ENCODE measurements around the gene SLIT3.

The SLIT3 gene

DNA sequence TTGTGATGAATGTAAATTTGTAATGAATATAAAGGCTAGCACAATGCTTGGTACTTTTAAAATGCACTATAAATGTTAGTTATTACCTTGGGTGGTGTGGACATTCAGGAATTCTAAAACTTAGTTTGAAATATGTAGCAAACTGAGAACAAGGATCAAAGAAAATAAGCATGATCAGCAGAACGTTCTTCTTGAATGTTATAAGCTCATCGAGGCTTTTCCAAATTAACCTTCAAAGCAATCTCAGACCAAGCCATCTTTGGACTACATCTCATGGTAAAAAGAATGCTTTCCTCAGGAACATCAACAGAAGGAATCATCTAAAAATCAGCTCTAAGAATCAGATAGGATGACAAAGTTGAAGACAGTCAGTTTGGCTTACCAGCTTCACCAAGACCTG lies 146.3 kb downstream of the SLIT3 start:
- Histone ChIP-seq H3K27ac (no peak overlapping the region), H3K27me3 (replicated peaks) (no peaks in the 10 kb centered on the region), H3K36me3 (replicated peaks) (no peaks in the 10 kb centered on the region), H3K4me3 (ENCODE audit: low read depth, low read length) (no peak overlapping the region)
- TF ChIP-seq, protein P1, sequence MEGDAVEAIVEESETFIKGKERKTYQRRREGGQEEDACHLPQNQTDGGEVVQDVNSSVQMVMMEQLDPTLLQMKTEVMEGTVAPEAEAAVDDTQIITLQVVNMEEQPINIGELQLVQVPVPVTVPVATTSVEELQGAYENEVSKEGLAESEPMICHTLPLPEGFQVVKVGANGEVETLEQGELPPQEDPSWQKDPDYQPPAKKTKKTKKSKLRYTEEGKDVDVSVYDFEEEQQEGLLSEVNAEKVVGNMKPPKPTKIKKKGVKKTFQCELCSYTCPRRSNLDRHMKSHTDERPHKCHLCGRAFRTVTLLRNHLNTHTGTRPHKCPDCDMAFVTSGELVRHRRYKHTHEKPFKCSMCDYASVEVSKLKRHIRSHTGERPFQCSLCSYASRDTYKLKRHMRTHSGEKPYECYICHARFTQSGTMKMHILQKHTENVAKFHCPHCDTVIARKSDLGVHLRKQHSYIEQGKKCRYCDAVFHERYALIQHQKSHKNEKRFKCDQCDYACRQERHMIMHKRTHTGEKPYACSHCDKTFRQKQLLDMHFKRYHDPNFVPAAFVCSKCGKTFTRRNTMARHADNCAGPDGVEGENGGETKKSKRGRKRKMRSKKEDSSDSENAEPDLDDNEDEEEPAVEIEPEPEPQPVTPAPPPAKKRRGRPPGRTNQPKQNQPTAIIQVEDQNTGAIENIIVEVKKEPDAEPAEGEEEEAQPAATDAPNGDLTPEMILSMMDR (IDR thresholded peaks at IDR 0.05; ENCODE audit: low read depth, low read length, missing control alignments) = no peak
- no peak for DNase-seq
- in situ Hi-C loops (cut with HindIII; ENCODE audit: low pct_ligation_motif_present, low sequenced_read_pairs) = no loop called here

DNA sequence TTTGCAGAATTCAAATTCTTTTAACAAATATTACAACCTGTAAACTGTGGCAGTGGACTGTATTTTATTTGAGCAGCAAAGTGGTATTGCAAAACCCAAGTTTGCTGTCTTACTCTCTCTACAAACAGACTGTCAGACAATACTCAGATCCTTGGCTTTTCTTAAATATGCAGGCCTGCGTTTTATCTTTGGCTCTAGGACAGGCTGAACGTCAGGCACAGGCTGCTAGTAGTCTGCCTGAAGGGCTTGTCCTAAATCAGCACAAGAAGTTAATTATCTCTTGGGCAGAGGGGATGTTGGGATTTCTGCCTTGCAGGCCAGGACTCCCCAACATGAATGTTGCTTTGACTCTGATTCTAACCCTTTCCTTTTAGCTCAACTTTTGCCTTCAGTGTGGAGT lies 147.5 kb downstream of the SLIT3 start:
- no peaks in the 10 kb centered on the region for H3K27me3 ChIP-seq (replicated peaks)
- no peak overlapping the region for H3K4me3 ChIP-seq (ENCODE audit: low read depth, low read length)
- H3K27ac ChIP-seq = no peak overlapping the region
- in situ Hi-C loops (cut with HindIII; ENCODE audit: low pct_ligation_motif_present, low sequenced_read_pairs) = no loop called here
- TF ChIP-seq, protein P1 (IDR thresholded peaks at IDR 0.05; ENCODE audit: low read depth, low read length, missing control alignments) = no peak
- H3K36me3 ChIP-seq (replicated peaks) = no peaks in the 10 kb centered on the region
- no peak for DNase-seq

DNA sequence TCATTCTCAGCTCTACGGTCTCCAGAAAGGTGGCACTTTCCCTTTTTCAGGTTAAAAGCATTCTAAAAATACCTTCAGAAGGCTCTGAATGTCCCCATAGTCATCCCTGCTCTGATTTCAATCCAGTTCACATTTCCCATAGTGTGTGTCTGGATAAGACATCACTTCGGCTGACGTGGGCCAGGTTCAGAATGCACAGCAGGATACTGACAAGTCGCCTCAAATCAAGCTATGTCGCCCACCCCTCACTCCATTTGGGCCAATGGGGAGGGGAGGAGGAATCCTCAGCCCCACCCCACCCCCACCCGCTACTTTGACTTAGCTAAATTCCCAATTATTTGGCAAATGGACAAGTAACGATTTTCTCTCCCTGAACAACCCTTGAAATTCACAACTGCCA lies 148.0 kb downstream of the SLIT3 start:
- H3K36me3 ChIP-seq (replicated peaks) = no peaks in the 10 kb centered on the region
- no peak for DNase-seq
- TF ChIP-seq, protein P1 (IDR thresholded peaks at IDR 0.05; ENCODE audit: low read depth, low read length, missing control alignments) = no peak
- no peaks in the 10 kb centered on the region for H3K27me3 ChIP-seq (replicated peaks)
- in situ Hi-C loops (cut with HindIII; ENCODE audit: low pct_ligation_motif_present, low sequenced_read_pairs) = no loop called here
- H3K4me3 ChIP-seq (ENCODE audit: low read depth, low read length) = no peak overlapping the region
- H3K27ac ChIP-seq = no peak overlapping the region

DNA sequence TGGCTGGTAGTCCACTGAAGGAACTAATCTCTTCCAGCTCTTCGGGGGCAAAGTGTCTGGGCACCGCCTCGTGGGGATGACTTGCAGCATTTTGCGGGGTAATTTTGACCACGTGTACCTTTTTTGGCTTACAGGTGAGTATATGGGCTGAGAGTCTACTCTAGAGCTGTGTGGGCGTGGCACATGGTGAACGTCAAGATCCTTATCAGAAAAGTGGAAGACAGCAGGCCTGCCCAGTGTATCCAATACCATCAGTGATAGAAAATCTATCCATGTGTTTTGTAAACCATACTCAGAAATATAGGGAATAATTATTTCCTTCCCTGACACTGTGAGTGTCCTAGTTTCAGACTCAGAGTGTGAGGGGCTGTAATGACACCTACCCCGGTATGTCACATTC lies 148.5 kb downstream of the SLIT3 start:
- H3K4me3 ChIP-seq (ENCODE audit: low read depth, low read length) = no peak overlapping the region
- in situ Hi-C loops (cut with HindIII; ENCODE audit: low pct_ligation_motif_present, low sequenced_read_pairs) = no loop called here
- TF ChIP-seq, protein P1 (IDR thresholded peaks at IDR 0.05; ENCODE audit: low read depth, low read length, missing control alignments) = no peak
- no peak for DNase-seq
- H3K27me3 ChIP-seq (replicated peaks) = no peaks in the 10 kb centered on the region
- no peaks in the 10 kb centered on the region for H3K36me3 ChIP-seq (replicated peaks)
- H3K27ac ChIP-seq = no peak overlapping the region

DNA sequence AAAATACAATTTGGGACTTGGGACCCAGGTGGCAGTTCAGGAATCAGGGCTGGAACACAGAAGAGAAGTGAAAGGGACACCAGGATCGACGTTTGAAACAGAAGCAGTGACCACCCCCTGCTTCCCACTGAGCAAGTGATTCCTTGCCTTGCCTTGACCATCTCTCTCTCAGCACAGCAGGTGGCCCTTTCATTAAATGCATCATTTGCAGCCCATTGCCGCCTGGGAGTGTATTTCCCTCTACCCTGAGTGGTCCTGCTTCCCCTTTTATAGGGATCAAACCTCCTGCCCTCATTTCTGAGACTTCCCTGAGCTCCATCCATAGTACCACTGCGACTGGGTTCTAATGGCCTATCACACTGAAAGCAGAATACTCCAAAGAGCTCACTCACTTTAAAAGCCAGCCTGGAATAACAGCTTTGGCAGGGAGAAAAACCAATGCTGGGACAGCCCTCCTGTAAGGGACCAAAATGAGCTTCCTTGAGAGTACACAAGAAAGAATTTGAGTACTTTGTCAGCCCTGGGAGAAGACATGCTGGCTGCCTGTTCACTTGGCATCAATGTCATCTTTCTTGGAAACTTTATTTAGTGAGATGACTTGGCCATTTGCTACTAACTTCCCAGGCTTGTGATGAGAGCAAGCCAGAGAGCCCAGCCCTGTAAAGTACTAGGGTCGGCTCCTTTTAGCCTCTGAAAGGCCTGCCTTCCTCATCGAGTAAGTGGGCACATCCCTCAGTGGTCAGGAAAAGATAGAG lies 149.7 kb downstream of the SLIT3 start:
- no peaks in the 10 kb centered on the region for H3K27me3 ChIP-seq (replicated peaks)
- in situ Hi-C loops (cut with HindIII; ENCODE audit: low pct_ligation_motif_present, low sequenced_read_pairs) = no loop called here
- H3K27ac ChIP-seq = no peak overlapping the region
- no peak overlapping the region for H3K4me3 ChIP-seq (ENCODE audit: low read depth, low read length)
- TF ChIP-seq, protein P1 (IDR thresholded peaks at IDR 0.05; ENCODE audit: low read depth, low read length, missing control alignments) = no peak
- no peaks in the 10 kb centered on the region for H3K36me3 ChIP-seq (replicated peaks)
- DNase-seq = no peak

DNA sequence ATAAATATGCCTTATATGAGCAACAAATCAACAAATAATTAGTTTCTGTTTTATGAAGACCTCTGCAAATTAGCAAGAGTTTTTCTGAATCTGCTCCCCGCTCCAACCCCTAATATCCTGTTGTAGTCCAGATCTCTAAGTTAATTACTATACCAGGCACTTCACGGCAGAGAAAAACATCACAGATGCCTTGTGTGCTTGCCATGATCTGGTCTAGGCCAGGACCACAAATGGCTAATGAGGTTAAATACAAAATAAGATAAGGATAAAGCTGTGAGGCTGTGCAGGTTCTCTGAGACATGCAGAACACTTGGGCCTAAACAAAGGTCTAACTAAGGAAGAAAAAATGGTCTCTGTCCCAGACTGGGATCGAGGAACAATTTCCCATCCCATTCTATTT lies 150.8 kb downstream of the SLIT3 start:
- in situ Hi-C loops (cut with HindIII; ENCODE audit: low pct_ligation_motif_present, low sequenced_read_pairs) = no loop called here

More for the DNA sequence above, 150.8 kb downstream of the SLIT3 start:
- Histone ChIP-seq H3K27ac (no peak overlapping the region), H3K4me3 (ENCODE audit: low read depth, low read length) (no peak overlapping the region), H3K27me3 (replicated peaks) (no peaks in the 10 kb centered on the region), H3K36me3 (replicated peaks) (no peaks in the 10 kb centered on the region)
- TF ChIP-seq, protein P1 (IDR thresholded peaks at IDR 0.05; ENCODE audit: low read depth, low read length, missing control alignments) = no peak
- DNase-seq = no peak
